Osteoblast (primary cell): ENCODE data around the gene ZNF506. TPM values are rescaled to one million over a fixed set of nuclear protein-coding genes. Genes with fewer than 3 reads are reported as not detected.
A peak's percentile ranks its signal among the peaks of the same experiment; 100 is the strongest.
"Not testable (repeated sequence)": the region's sequence is repeated elsewhere in the genome, so short reads cannot be mapped to it uniquely, and the experiment has no call there.

ENCODE experiments used
- DNase-seq: peaks from one replicate; pipeline ENCODE4 v3.0.0; 2011; ENCODE audit warnings: low spot score, mixed read lengths; ENCODE audit not compliant: insufficient read length; ENCODE audit errors: missing footprints
- H2AFZ ChIP-seq: 2 replicates; pipeline ENCODE4 v1.6.0; 2011; ENCODE audit warnings: mild to moderate bottlenecking, low read length
- H3K27ac ChIP-seq: 2 replicates; pipeline ENCODE4 v1.5.1; 2011; ENCODE audit warnings: mild to moderate bottlenecking, low read depth, low read length, moderate library complexity
- H3K27me3 ChIP-seq: 2 replicates; pipeline ENCODE4 v1.6.0; 2012; ENCODE audit warnings: mild to moderate bottlenecking, control low read depth, inconsistent platforms, low read length, moderate library complexity; ENCODE audit not compliant: insufficient read depth
- H3K36me3 ChIP-seq: 2 replicates; pipeline ENCODE4 v1.5.1; 2011; ENCODE audit warnings: mild to moderate bottlenecking, low read length, control low read depth, moderate library complexity; ENCODE audit not compliant: insufficient read depth
- H3K4me1 ChIP-seq: 2 replicates; pipeline ENCODE4 v1.5.1; 2011; ENCODE audit warnings: mild to moderate bottlenecking, low read length, control low read depth, moderate library complexity; ENCODE audit not compliant: insufficient read depth
- H3K4me2 ChIP-seq: 2 replicates; pipeline ENCODE4 v1.6.0; 2011; ENCODE audit warnings: mild to moderate bottlenecking, low read length; ENCODE audit not compliant: insufficient read depth
- H3K4me3 ChIP-seq: fragments of 200-600 bp; sonication (generic); 3 replicates; pipeline ENCODE4 v1.5.1; 2012; ENCODE audit warnings: mild to moderate bottlenecking, low read length, inconsistent platforms; ENCODE audit not compliant: insufficient read depth
- H3K79me2 ChIP-seq: 2 replicates; pipeline ENCODE4 v1.6.0; 2012; ENCODE audit warnings: mild to moderate bottlenecking, low read length, control low read depth, inconsistent platforms; ENCODE audit not compliant: insufficient read depth
- H3K9me3 ChIP-seq: 2 replicates; pipeline ENCODE4 v1.5.1; 2011; ENCODE audit warnings: low read depth, low read length, control low read depth
- H4K20me1 ChIP-seq: 2 replicates; pipeline ENCODE4 v1.6.0; 2012; ENCODE audit warnings: mild to moderate bottlenecking, low read length, control low read depth; ENCODE audit not compliant: insufficient read depth
- CTCF ChIP-seq: IDR thresholded peaks from 2 replicates; pipeline ENCODE4 v1.5.1; 2011; ENCODE audit warnings: mild to moderate bottlenecking, low read depth, low read length, moderate library complexity; ENCODE audit errors: extremely low read depth
- total RNA-seq: library from RNA; depleted of rRNA; stranded (reverse); fragments of >200 nt; gene quantifications from 2 replicates; pipeline ENCODE4 v1.2.3, GENCODE V29; 2012

ZNF506 gene
- total RNA-seq, 1 donor = 14.8 TPM

GRCh38 chr19:19820774-19821320 lies 703 bp downstream of the ZNF506 start:
- H3K4me1 ChIP-seq = peaks cover 6% of the 10 kb centered on the region
- peaks cover 11% of the 10 kb centered on the region for H3K36me3 ChIP-seq
- H3K9me3 ChIP-seq = no peaks in the 10 kb centered on the region
- peaks cover 2% of the 10 kb centered on the region for H4K20me1 ChIP-seq
- H3K27me3 ChIP-seq = no peaks in the 10 kb centered on the region
- no peak for DNase-seq
- peaks cover 47% of the 10 kb centered on the region for H3K79me2 ChIP-seq
- peak overlapping the region; percentile 99 for H3K27ac ChIP-seq
- peak overlapping the region; percentile 100 for H2AFZ ChIP-seq
- H3K4me2 ChIP-seq = peak overlapping the region; percentile 87
- peak overlapping the region; percentile 99 for H3K4me3 ChIP-seq
- TF ChIP-seq CTCF = no peak

DNA sequence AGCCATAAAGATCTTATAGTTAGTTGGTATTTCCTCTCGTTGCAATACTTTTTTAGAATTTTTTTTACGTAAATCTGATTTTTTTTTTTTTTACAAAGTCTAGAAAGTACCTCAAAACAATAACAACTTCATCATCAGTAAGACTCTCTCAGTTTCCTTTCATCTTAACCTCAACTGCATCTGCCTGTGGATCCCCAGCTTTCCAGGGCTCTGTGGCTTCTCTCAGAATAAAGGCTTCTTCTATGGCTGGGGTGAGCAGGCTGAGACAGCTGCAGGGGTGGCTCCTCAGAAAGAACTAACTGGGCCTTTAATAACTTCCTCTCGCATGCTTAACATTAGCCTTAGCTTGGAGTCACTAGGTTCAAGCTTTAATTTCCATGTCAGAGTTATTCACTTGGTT lies 4.2 kb downstream of the ZNF506 start:
- Histone ChIP-seq H3K27ac (no peak overlapping the region), H3K4me3 (no peak overlapping the region), H4K20me1 (peaks cover 2% of the 10 kb centered on the region), H3K4me2 (no peak overlapping the region), H3K36me3 (peaks cover 18% of the 10 kb centered on the region), H3K79me2 (peaks cover 72% of the 10 kb centered on the region), H3K27me3 (no peaks in the 10 kb centered on the region), H3K4me1 (peaks cover 6% of the 10 kb centered on the region), H2AFZ (no peak overlapping the region), H3K9me3 (no peaks in the 10 kb centered on the region)
- no peak for TF ChIP-seq CTCF
- no peak for DNase-seq

GRCh38 chr19:19816679-19817078 lies 4.9 kb downstream of the ZNF506 start:
- no peaks in the 10 kb centered on the region for H3K9me3 ChIP-seq
- no peak for DNase-seq
- no peak overlapping the region for H3K4me2 ChIP-seq
- no peak for TF ChIP-seq CTCF
- no peaks in the 10 kb centered on the region for H3K27me3 ChIP-seq
- H3K4me1 ChIP-seq = peaks cover 3% of the 10 kb centered on the region
- H3K79me2 ChIP-seq = peaks cover 77% of the 10 kb centered on the region
- no peak overlapping the region for H3K27ac ChIP-seq
- peaks cover 2% of the 10 kb centered on the region for H4K20me1 ChIP-seq
- no peak overlapping the region for H3K4me3 ChIP-seq
- H3K36me3 ChIP-seq = peaks cover 18% of the 10 kb centered on the region
- no peak overlapping the region for H2AFZ ChIP-seq

GRCh38 chr19:19811999-19812398 lies 9.6 kb downstream of the ZNF506 start:
- H2AFZ ChIP-seq, H3K4me3 ChIP-seq, H3K9me3 ChIP-seq, H4K20me1 ChIP-seq, H3K27ac ChIP-seq, H3K27me3 ChIP-seq, DNase-seq, H3K4me2 ChIP-seq, H3K4me1 ChIP-seq: not testable (repeated sequence)
- peaks cover 13% of the 10 kb centered on the region for H3K36me3 ChIP-seq
- peaks cover 59% of the 10 kb centered on the region for H3K79me2 ChIP-seq
